HEK293 (cell line): ENCODE data around the gene AP1S1.

Experiments used
- CTCF ChIA-PET: fragments of 350-600 bp; formaldehyde crosslinking; extraction: SDS; loops from one replicate; lab custom pipeline; 2021; ENCODE audit warnings: antibody characterized with exemption; lab: Yijun Ruan, JAX
- POLR2A ChIA-PET: fragments of 300-600 bp; formaldehyde crosslinking; extraction: SDS; loops from one replicate; lab custom pipeline; 2020; ENCODE audit warnings: antibody characterized with exemption, inconsistent platforms; lab: Yijun Ruan, JAX
- H3K27ac ChIP-seq: fragments of 200-500 bp; sonication (Bioruptor generic); 2 replicates; pipeline ENCODE4 v1.5.1; 2014; ENCODE audit warnings: low read depth, low read length, control low read depth, inconsistent platforms; ENCODE audit errors: extremely low read depth
- H3K36me3 ChIP-seq, 2 experiments: fragments of 200-500 bp in 1 of 2; sonication (Bioruptor generic) in 1 of 2; 1 replicate in 1 of 2; 2 replicates in 1 of 2; pipeline ENCODE4 v1.5.1; 2014 to 2017; ENCODE audit warnings: inconsistent platforms in 2 of 2, low read length in 2 of 2; ENCODE audit not compliant: control insufficient read depth in 2 of 2, insufficient read depth in 1 of 2
- H3K4me1 ChIP-seq: fragments of 200-500 bp; sonication (Bioruptor generic); 2 replicates; pipeline ENCODE4 v1.5.1; 2014; ENCODE audit warnings: mild to moderate bottlenecking, low read length, inconsistent platforms; ENCODE audit not compliant: control insufficient read depth, insufficient read depth
- H3K4me3 ChIP-seq: 2 replicates; pipeline ENCODE4 v1.5.1; 2011; ENCODE audit warnings: low read depth, mild to moderate bottlenecking, control low read depth, low read length, moderate library complexity
- H3K9me3 ChIP-seq: fragments of 200-500 bp; sonication (Bioruptor generic); 2 replicates; pipeline ENCODE4 v1.5.1; 2014; ENCODE audit warnings: low read depth, low read length, inconsistent platforms; ENCODE audit not compliant: control insufficient read depth, insufficient read depth
- HOXA7 ChIP-seq: sonication (generic); formaldehyde crosslinking; IDR thresholded peaks from 2 replicates; pipeline ENCODE4 v1.8.1; 2022; ENCODE audit warnings: missing genetic modification reagents, borderline replicate concordance
- HOXC10 ChIP-seq: sonication (generic); formaldehyde crosslinking; IDR thresholded peaks from 2 replicates; pipeline ENCODE4 v1.8.1; 2023; ENCODE audit warnings: mild to moderate bottlenecking, missing genetic modification reagents
- HOXD13 ChIP-seq: sonication (generic); formaldehyde crosslinking; IDR thresholded peaks from 2 replicates; pipeline ENCODE4 v1.8.0; 2022; ENCODE audit warnings: missing genetic modification reagents, borderline replicate concordance
- KLF10 ChIP-seq: fragments of 450-650 bp; IDR thresholded peaks from 2 replicates; pipeline ENCODE4 v1.5.1; 2018; ENCODE audit warnings: missing biosample characterization, mild to moderate bottlenecking, missing genetic modification characterization
- SETDB1 ChIP-seq: IDR thresholded peaks from one replicate; pipeline ENCODE4 v1.6.1; 2017; ENCODE audit warnings: mild to moderate bottlenecking, low read length, moderate library complexity, mixed read lengths; ENCODE audit not compliant: insufficient read length
- SP7 ChIP-seq: fragments of 450-650 bp; formaldehyde crosslinking; IDR thresholded peaks from 2 replicates; pipeline ENCODE4 v1.5.1; 2016; ENCODE audit warnings: missing biosample characterization, missing genetic modification characterization
- ZBTB44 ChIP-seq: fragments of 450-650 bp; IDR thresholded peaks from 2 replicates; pipeline ENCODE4 v1.5.1; 2018; ENCODE audit warnings: missing biosample characterization, mild to moderate bottlenecking, missing genetic modification characterization
- ZBTB6 ChIP-seq: fragments of 450-650 bp; formaldehyde crosslinking; IDR thresholded peaks from 2 replicates; pipeline ENCODE4 v1.5.1; 2017; ENCODE audit warnings: missing biosample characterization, missing genetic modification characterization
- ZIC2 ChIP-seq: fragments of 450-650 bp; formaldehyde crosslinking; IDR thresholded peaks from 2 replicates; pipeline ENCODE4 v1.5.1; 2016; ENCODE audit warnings: missing biosample characterization, missing genetic modification characterization
- ZNF121 ChIP-seq: fragments of 450-650 bp; formaldehyde crosslinking; IDR thresholded peaks from 2 replicates; pipeline ENCODE4 v1.5.1; 2016; ENCODE audit warnings: missing biosample characterization, missing genetic modification characterization
- ZNF155 ChIP-seq: fragments of 450-650 bp; formaldehyde crosslinking; IDR thresholded peaks from 2 replicates; pipeline ENCODE4 v1.5.1; 2016; ENCODE audit warnings: missing biosample characterization, missing genetic modification characterization
- ZNF157 ChIP-seq: fragments of 450-650 bp; formaldehyde crosslinking; IDR thresholded peaks from 2 replicates; pipeline ENCODE4 v1.5.1; 2016; ENCODE audit warnings: missing biosample characterization, missing genetic modification characterization
- ZNF239 ChIP-seq: fragments of 450-650 bp; formaldehyde crosslinking; IDR thresholded peaks from 2 replicates; pipeline ENCODE4 v1.5.1; 2016; ENCODE audit warnings: missing biosample characterization, missing genetic modification characterization
- ZNF391 ChIP-seq: fragments of 450-650 bp; formaldehyde crosslinking; IDR thresholded peaks from 2 replicates; pipeline ENCODE4 v1.5.1; 2016; ENCODE audit warnings: low read depth, missing biosample characterization, missing genetic modification characterization, borderline replicate concordance
- ZNF530 ChIP-seq: fragments of 450-650 bp; formaldehyde crosslinking; IDR thresholded peaks from 2 replicates; pipeline ENCODE4 v1.5.1; 2016; ENCODE audit warnings: low read depth, missing biosample characterization, missing genetic modification characterization
- ZNF544 ChIP-seq: fragments of 450-650 bp; formaldehyde crosslinking; IDR thresholded peaks from 2 replicates; pipeline ENCODE4 v1.5.0; 2017; ENCODE audit warnings: missing biosample characterization, missing genetic modification characterization
- ZNF549 ChIP-seq: fragments of 450-650 bp; IDR thresholded peaks from 2 replicates; pipeline ENCODE4 v1.5.1; 2018; ENCODE audit warnings: missing biosample characterization, missing genetic modification characterization, mild to moderate bottlenecking, inconsistent platforms, moderate library complexity
- ZNF776 ChIP-seq: fragments of 450-650 bp; formaldehyde crosslinking; IDR thresholded peaks from 2 replicates; pipeline ENCODE4 v1.5.0; 2017; ENCODE audit warnings: missing biosample characterization, missing genetic modification characterization, borderline replicate concordance
- ZNF792 ChIP-seq: fragments of 450-650 bp; formaldehyde crosslinking; IDR thresholded peaks from 2 replicates; pipeline ENCODE4 v1.5.1; 2016; ENCODE audit warnings: missing biosample characterization, missing genetic modification characterization
- TF ChIP-seq, protein P1 (sequence below): fragments of 450-650 bp; formaldehyde crosslinking; IDR thresholded peaks from 2 replicates; pipeline ENCODE4 v1.5.1; 2016; ENCODE audit warnings: missing biosample characterization, missing genetic modification characterization
- TF ChIP-seq, protein P2 (sequence below): fragments of 450-650 bp; formaldehyde crosslinking; conservative IDR thresholded peaks from 2 replicates; pipeline ENCODE4 v1.5.1; 2016; ENCODE audit warnings: low read depth, missing biosample characterization, missing genetic modification characterization

The AP1S1 gene

DNA sequence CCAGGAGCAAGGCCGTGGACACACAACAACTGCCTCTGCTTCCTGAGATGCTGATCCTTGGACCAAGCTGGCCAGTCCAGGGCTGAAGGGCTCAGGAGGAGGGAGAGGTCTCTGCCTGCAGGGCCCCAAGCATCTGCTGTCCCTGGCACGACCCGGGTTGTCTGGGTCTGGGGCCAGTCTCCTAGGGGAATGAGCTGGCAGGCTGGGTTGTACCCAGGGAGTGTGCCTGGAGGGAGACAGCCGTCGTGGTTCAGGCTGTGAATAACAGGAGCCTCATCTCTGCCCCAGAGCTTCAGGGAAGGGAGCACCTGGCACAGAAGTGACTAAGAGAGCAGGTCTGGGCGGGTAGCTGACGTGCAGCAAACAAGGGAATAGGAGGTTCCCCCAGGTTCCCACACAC, 45.3 kb upstream of the AP1S1 start:
- CTCF ChIA-PET = interaction anchor here (1.4 kb wide), 1 partner anchor 61 kb away, joined by 3 read pairs; no protein-coding TSS in a partner anchor
- Histone ChIP-seq H3K36me3 (no peaks in the 10 kb centered on the region), H3K9me3 (no peaks in the 10 kb centered on the region), H3K4me1 (no peaks in the 10 kb centered on the region), H3K4me3 (no peak overlapping the region), H3K27ac (no peak overlapping the region)
- no peak for TF ChIP-seq KLF10 (tag by site-specific recombination)
- TF ChIP-seq, protein P1, sequence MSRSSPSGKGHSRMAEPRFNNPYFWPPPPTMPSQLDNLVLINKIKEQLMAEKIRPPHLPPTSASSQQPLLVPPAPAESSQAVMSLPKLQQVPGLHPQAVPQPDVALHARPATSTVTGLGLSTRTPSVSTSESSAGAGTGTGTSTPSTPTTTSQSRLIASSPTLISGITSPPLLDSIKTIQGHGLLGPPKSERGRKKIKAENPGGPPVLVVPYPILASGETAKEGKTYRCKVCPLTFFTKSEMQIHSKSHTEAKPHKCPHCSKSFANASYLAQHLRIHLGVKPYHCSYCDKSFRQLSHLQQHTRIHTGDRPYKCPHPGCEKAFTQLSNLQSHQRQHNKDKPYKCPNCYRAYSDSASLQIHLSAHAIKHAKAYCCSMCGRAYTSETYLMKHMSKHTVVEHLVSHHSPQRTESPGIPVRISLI (tag by site-specific recombination) = no peak
- TF ChIP-seq, protein P2, sequence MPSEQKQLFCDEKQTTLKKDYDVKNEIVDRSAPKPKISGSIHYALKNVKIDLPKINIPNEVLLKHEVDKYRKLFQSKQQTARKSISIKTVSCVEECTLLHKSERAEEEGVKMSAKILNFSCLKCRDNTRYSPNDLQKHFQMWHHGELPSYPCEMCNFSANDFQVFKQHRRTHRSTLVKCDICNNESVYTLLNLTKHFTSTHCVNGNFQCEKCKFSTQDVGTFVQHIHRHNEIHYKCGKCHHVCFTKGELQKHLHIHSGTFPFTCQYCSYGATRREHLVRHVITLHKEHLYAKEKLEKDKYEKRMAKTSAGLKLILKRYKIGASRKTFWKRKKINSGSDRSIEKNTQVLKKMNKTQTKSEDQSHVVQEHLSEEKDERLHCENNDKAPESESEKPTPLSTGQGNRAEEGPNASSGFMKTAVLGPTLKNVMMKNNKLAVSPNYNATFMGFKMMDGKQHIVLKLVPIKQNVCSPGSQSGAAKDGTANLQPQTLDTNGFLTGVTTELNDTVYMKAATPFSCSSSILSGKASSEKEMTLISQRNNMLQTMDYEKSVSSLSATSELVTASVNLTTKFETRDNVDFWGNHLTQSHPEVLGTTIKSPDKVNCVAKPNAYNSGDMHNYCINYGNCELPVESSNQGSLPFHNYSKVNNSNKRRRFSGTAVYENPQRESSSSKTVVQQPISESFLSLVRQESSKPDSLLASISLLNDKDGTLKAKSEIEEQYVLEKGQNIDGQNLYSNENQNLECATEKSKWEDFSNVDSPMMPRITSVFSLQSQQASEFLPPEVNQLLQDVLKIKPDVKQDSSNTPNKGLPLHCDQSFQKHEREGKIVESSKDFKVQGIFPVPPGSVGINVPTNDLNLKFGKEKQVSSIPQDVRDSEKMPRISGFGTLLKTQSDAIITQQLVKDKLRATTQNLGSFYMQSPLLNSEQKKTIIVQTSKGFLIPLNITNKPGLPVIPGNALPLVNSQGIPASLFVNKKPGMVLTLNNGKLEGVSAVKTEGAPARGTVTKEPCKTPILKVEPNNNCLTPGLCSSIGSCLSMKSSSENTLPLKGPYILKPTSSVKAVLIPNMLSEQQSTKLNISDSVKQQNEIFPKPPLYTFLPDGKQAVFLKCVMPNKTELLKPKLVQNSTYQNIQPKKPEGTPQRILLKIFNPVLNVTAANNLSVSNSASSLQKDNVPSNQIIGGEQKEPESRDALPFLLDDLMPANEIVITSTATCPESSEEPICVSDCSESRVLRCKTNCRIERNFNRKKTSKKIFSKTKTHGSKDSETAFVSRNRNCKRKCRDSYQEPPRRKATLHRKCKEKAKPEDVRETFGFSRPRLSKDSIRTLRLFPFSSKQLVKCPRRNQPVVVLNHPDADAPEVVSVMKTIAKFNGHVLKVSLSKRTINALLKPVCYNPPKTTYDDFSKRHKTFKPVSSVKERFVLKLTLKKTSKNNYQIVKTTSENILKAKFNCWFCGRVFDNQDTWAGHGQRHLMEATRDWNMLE (tag by site-specific recombination) = no peak
- no peak for TF ChIP-seq SP7 (tag by site-specific recombination)
- TF ChIP-seq ZNF157 (tag by site-specific recombination) = no peak
- TF ChIP-seq HOXC10 (CRISPR knock-in tag) = no peak
- no peak for TF ChIP-seq ZBTB44 (tag by site-specific recombination)
- TF ChIP-seq ZBTB6 (tag by site-specific recombination) = no peak
- TF ChIP-seq ZNF776 (tag by site-specific recombination) = no peak
- no peak for TF ChIP-seq ZNF391 (tag by site-specific recombination)
- TF ChIP-seq ZNF121 (tag by site-specific recombination) = no peak
- no peak for TF ChIP-seq HOXA7 (CRISPR knock-in tag)
- no peak for TF ChIP-seq ZNF792 (tag by site-specific recombination)
- POLR2A ChIA-PET = no interaction called here

DNA sequence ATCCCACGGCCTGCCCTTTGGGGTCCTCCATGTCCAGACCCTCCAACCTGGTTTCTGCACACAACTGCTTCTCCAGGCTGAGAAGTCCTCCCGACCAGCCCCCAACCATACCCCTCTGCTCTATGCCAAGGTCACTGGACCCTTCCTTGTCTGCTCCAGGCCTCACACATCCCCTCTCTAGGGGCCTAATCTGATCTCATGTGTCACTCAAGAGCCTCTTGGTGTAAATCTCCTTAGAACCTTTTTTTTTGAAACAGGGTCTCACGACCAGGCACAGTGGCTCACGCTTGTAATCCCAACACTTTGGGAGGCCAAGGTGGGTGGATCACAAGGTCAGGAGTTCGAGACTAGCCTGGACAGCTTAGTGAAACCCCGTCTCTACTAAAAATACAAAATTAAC, 44.9 kb upstream of the AP1S1 start:
- CTCF ChIA-PET = interaction anchor here (1.1 to 1.4 kb wide), 2 partner anchors 35 to 61 kb away, joined by 3 to 4 read pairs; no protein-coding TSS in a partner anchor
- TF ChIP-seq ZNF549 (tag by site-specific recombination) = no peak
- TF ChIP-seq ZNF530 = no peak
- TF ChIP-seq ZIC2 = no peak
- no peak for TF ChIP-seq SETDB1
- TF ChIP-seq ZNF544 (tag by site-specific recombination) = no peak
- no peak for TF ChIP-seq ZNF155
- no peak for TF ChIP-seq ZNF239 (tag by site-specific recombination)
- no peak for TF ChIP-seq HOXD13 (CRISPR knock-in tag)
- POLR2A ChIA-PET = no interaction called here

More for the DNA sequence above, 44.9 kb upstream of the AP1S1 start:
- no peaks in the 10 kb centered on the region for H3K9me3 ChIP-seq
- H3K36me3 ChIP-seq = no peaks in the 10 kb centered on the region
- no peak overlapping the region for H3K4me3 ChIP-seq
- H3K27ac ChIP-seq = no peak overlapping the region
- no peaks in the 10 kb centered on the region for H3K4me1 ChIP-seq
